MM.1S (cell line): ENCODE measurements around the gene PPP1R15B.

Experiments
- CTCF ChIP-seq: fragments of 300-600 bp; sonication (generic); IDR thresholded peaks from 2 replicates; pipeline ENCODE4 v1.5.1; 2016; ENCODE audit warnings: antibody characterized with exemption, low read length, mixed read lengths
- EZH2phosphoT487 ChIP-seq: fragments of 300-600 bp; sonication (generic); IDR thresholded peaks from 2 replicates; pipeline ENCODE4 v1.6.1; 2018; ENCODE audit warnings: antibody characterized with exemption, low read length

- TF ChIP-seq CTCF: no peak
- no peak for TF ChIP-seq EZH2phosphoT487
Measured at GRCh38 chr1:204402391-204402790, 9.2 kb downstream of the PPP1R15B start.
